SKM-1 (cell line): ENCODE measurements around the gene TCF7L2.

Source experiments
- DNase-seq: peaks from one replicate; lab custom pipeline; 2025; ENCODE audit not compliant: unreplicated experiment; lab: John Stamatoyannopoulos, UW

Gene TCF7L2

GRCh38 chr10:113020838-113021237, 70.8 kb downstream of the TCF7L2 start:
- no peak for DNase-seq

- no peak for DNase-seq
Observed at GRCh38 chr10:113021268-113022040, 71.4 kb downstream of the TCF7L2 start.

GRCh38 chr10:113022265-113022664, 72.2 kb downstream of the TCF7L2 start:
- DNase-seq = no peak

GRCh38 chr10:113023017-113023416, 73.0 kb downstream of the TCF7L2 start:
- no peak for DNase-seq

GRCh38 chr10:113024930-113025329, 74.9 kb downstream of the TCF7L2 start:
- no peak for DNase-seq

GRCh38 chr10:113025487-113025886, 75.4 kb downstream of the TCF7L2 start:
- no peak for DNase-seq

- DNase-seq = no peak
Observed at GRCh38 chr10:113026679-113027078, 76.6 kb downstream of the TCF7L2 start.

GRCh38 chr10:113027230-113027573, 77.2 kb downstream of the TCF7L2 start:
- no peak for DNase-seq

- DNase-seq = no peak
Observed at GRCh38 chr10:113027574-113028455, 77.8 kb downstream of the TCF7L2 start.

- no peak for DNase-seq
Observed at GRCh38 chr10:113028456-113029440, 78.7 kb downstream of the TCF7L2 start.

GRCh38 chr10:113030453-113030852, 80.4 kb downstream of the TCF7L2 start:
- DNase-seq = no peak

GRCh38 chr10:113031147-113031546, 81.1 kb downstream of the TCF7L2 start:
- DNase-seq = no peak

GRCh38 chr10:113033991-113034390, 83.9 kb downstream of the TCF7L2 start:
- DNase-seq = no peak

GRCh38 chr10:113035732-113036312, 85.8 kb downstream of the TCF7L2 start:
- DNase-seq = no peak

- no peak for DNase-seq
Observed at GRCh38 chr10:113036619-113037018, 86.6 kb downstream of the TCF7L2 start.

- DNase-seq = no peak
Observed at GRCh38 chr10:113037218-113037617, 87.2 kb downstream of the TCF7L2 start.

GRCh38 chr10:113038183-113038582, 88.1 kb downstream of the TCF7L2 start:
- DNase-seq = no peak

GRCh38 chr10:113038985-113039384, 88.9 kb downstream of the TCF7L2 start:
- DNase-seq = no peak

- DNase-seq = no peak
Observed at GRCh38 chr10:113041324-113041723, 91.3 kb downstream of the TCF7L2 start.

GRCh38 chr10:113041841-113042750, 92.0 kb downstream of the TCF7L2 start:
- no peak for DNase-seq
